HG03280 (cell line): ENCODE results near the gene RIN1.
"Not testable (repeated sequence)": the region's sequence is repeated elsewhere in the genome, so short reads cannot be mapped to it uniquely, and the experiment has no call there.

Experiments
- ATAC-seq: cut with Tn5 transposase; IDR thresholded peaks from one replicate; pipeline ENCODE4 v1.9.1; 2021; ENCODE audit warnings: mild to moderate bottlenecking, moderate library complexity; ENCODE audit not compliant: unreplicated experiment

RIN1 gene

GRCh38 chr11:66360406-66361073 is 24.3 kb upstream of the RIN1 start:
- no peak for ATAC-seq

GRCh38 chr11:66359662-66360087 is 23.4 kb upstream of the RIN1 start:
- ATAC-seq = no peak

GRCh38 chr11:66350560-66351235 is 14.5 kb upstream of the RIN1 start:
- ATAC-seq = not testable (repeated sequence)

GRCh38 chr11:66349084-66349386 is 12.8 kb upstream of the RIN1 start:
- ATAC-seq = no peak

- ATAC-seq = peak; percentile 44
Measured at GRCh38 chr11:66347425-66348276, 11.4 kb upstream of the RIN1 start, which contains the start of gene B4GAT1. TSS of gene B4GAT1 (minus strand) at chr11:66347629. CDS start at chr11:66347545, 84 bp downstream.

GRCh38 chr11:66346476-66347424 is 10.5 kb upstream of the RIN1 start:
- no peak for ATAC-seq

- no peak for ATAC-seq
Measured at GRCh38 chr11:66345316-66345649, 9.0 kb upstream of the RIN1 start.

GRCh38 chr11:66344550-66345315 is 8.5 kb upstream of the RIN1 start, which contains the start of gene BRMS1:
TSS of gene BRMS1 (minus strand) at chr11:66345104. CDS start at chr11:66342234, 2,870 bp downstream.
- peak; percentile 72 for ATAC-seq

- ATAC-seq = no peak
Measured at GRCh38 chr11:66343176-66343575, 6.9 kb upstream of the RIN1 start.

GRCh38 chr11:66341502-66342126 is 5.4 kb upstream of the RIN1 start:
- no peak for ATAC-seq

- ATAC-seq = no peak
Measured at GRCh38 chr11:66340596-66341501, 4.6 kb upstream of the RIN1 start.

- ATAC-seq = no peak
Measured at GRCh38 chr11:66339686-66340483, 3.7 kb upstream of the RIN1 start.

GRCh38 chr11:66339162-66339675 is 3.0 kb upstream of the RIN1 start:
- ATAC-seq = no peak

GRCh38 chr11:66338276-66339161 is 2.3 kb upstream of the RIN1 start:
- ATAC-seq = no peak

GRCh38 chr11:66337103-66337899 is 1.1 kb upstream of the RIN1 start:
- ATAC-seq = no peak
